HG03159 (cell line): Measurements from ENCODE around the gene CLIP2.
"Not testable (repeated sequence)": the region's sequence is repeated elsewhere in the genome, so short reads cannot be mapped to it uniquely, and the experiment has no call there.

Source experiments
- ATAC-seq: cut with Tn5 transposase; IDR thresholded peaks from one replicate; pipeline ENCODE4 v1.9.1; 2021; ENCODE audit warnings: mild to moderate bottlenecking, moderate library complexity; ENCODE audit not compliant: unreplicated experiment

The CLIP2 gene

DNA sequence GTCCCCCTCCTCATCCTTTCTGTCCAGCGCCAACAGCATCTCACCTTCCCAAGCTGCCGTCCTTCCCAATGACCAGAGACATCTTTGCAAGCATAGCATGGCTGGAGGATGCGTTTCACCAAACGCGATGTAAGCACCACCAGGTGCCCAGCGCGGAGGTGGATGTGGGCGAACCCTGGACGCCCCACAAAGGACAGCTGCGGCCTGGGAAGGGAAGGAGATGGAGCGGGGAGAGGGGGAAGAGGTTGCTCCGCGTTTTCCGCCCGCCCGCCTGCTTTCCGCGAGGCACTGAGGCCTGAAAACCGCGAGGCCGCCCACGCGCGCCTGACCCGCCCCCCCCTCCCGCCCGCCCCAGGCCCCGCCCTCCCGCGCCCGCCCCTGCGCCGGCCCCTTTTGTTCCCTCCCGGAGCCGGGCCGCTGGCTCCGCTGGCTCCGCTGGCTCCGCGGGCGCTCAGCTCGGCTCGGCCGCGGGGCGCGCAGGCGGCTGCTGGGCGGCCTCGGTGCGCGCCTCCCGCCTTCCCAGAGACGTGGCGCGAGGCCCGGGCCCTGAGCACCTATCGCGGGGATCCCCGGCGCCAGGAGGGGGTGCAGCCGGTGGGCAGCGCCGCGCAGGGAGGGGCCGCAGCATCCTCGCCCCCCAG lies at the start of gene CLIP2:
CLIP2 (plus strand) TSS at position 390 of the 641 bp plus-strand sequence. CDS start 28,140 bp downstream, outside the sequence.
- ATAC-seq: no peak

GRCh38 chr7:74240482-74240881 lies 48.7 kb upstream of the CLIP2 start:
- ATAC-seq: no peak

DNA sequence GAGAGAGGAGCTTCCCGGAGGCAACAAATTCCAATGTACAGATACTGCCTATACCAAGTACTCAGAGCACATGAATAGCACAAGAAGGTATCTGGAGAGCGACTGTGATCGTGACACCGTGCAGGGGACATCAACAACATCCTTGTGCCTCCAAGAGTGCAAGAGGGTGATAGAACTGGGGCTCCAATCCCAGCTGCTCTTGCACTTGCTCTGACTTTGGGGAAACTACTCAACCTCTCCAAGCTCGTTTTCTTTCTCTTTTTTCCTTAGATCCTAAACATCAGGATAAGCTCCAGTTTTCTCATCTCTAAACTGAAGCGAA lies 47.1 kb upstream of the CLIP2 start:
- no peak for ATAC-seq

DNA sequence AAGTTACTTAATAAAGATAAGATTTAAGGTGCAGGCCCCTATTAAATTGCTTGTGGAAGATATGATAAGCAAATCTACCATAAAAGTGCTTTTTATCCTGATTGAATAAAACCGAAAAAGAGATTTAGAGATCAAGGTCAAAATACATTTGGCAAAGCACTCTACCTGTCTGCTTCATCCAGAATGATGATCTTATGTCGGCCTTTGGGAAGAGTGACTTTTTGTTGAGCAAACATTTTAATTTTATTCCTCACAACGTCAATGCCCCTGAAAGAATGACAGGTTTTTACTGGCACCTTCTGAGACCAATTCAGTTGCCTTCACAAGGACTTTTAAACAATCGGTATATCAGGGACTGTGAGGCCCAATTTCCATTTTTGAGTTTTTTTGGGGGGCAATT lies 42.7 kb upstream of the CLIP2 start:
- ATAC-seq: no peak

GRCh38 chr7:74248156-74248555 lies 41.1 kb upstream of the CLIP2 start:
- ATAC-seq: no peak

DNA sequence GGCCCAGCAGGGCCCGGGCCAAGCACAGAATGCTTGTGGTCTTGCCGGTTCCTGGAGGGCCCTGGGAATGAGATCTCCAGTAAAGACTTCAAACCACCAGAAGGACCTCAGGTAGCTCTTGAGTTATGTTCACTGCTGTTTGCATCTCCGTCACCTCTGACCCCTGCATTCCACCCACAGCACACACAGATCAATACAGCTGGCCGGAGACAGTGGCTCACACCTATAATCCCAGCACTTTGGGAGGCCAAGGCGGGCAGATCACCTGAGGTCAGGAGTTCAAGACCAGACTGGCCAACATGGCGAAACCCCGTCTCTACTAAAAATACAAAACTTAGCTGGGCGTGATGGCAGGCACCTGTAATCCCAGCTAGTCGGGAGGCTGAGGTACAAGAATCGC lies 40.1 kb upstream of the CLIP2 start:
- ATAC-seq: not testable (repeated sequence)

DNA sequence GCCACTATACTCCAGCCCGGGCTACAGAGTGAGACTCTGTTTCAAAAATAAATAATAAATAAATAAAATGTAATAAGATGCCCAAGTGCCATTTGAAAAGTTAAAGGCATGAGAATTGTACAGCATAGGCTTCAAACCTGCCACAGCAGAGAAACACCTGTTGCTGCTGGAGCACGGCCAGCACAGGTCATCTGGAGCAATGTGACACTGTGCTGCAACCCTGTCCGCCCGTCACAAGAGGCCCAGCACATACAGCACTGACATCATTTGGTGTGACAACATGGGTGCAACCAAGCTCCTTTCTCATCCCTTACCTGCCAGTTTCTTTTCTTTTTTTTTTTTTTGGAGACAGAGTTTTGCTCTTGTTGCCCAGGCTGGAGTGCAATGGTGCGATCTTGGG lies 36.3 kb upstream of the CLIP2 start:
- ATAC-seq: no peak

GRCh38 chr7:74253331-74253730 lies 35.9 kb upstream of the CLIP2 start:
- no peak for ATAC-seq

DNA sequence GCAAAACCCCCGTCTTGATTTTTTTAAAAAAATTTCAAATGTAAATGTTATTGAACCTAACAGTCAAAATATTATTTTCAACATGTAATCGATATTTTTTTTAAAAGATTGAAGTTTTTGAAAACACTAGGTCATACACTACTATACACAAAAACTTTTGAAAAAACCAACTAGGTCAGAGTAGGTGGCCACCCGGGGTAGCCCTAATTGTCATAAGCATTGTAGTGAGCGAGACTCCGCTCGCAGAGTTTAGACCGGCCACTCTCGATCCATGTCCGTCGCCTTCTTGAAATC lies 35.4 kb upstream of the CLIP2 start:
- peak; percentile 7 for ATAC-seq

DNA sequence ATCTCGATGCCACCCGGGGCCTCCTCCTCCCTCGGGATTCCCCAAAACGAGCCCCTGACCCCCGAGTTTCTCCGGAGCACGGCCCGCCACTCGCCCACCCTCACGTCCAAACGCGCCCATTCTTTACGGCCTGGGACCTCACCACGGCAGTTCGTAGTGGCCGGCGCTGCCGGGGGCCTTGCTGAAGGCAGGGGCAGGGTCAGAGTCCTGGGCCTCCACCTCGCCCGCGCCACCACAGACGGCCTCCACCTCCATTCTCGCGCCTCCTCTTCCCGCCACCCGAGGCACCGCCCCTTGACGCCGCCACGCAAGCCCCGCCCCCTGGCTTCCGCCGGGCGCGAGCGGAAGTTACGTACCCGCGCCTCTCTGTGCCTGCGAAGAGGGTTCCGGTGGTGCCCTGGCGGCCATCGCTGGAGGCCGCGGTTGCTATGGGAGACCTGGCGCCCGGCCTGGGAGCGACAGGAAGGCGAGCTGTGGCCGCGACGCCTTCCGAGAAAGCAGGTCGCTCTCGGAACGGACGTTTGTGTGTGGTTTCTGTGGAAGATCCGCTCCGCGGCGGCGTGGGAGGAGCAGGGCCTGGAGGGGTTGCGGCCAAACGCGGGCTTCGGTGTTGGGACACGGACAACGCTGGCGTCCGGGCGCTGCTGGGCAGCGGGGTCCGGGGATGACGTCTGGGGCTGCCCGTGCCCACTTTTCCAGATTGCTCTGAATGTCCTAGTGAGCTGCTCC lies 34.9 kb upstream of the CLIP2 start, which contains the start of gene RFC2:
RFC2 (minus strand) TSS at position 271 of the 729 bp plus-strand sequence; CDS start at position 255, 16 bp downstream.
- ATAC-seq: peak; percentile 91

- ATAC-seq: no peak
Measured at GRCh38 chr7:74254858-74255379, 34.3 kb upstream of the CLIP2 start.

DNA sequence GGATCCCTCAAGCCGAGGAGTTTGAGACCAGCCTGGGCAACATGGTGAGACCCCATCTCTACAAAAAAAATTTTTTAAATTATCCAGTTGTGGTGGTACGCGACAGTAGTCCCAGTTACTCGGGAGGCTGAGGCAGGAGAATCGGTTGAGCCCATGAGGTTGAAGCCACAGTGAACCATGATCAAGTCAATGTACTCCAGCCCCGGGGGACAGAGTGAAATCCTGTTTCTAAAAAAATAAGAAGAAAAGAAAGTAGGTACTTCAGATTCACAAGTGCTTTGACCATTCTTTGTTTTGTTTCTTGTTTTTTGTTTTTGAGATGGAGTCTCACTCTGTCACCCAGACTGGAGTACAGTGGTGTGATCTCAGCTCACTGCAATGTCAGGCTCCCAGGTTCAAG lies 33.7 kb upstream of the CLIP2 start:
- not testable (repeated sequence) for ATAC-seq

GRCh38 chr7:74256491-74257408 lies 32.5 kb upstream of the CLIP2 start:
- ATAC-seq: no peak

DNA sequence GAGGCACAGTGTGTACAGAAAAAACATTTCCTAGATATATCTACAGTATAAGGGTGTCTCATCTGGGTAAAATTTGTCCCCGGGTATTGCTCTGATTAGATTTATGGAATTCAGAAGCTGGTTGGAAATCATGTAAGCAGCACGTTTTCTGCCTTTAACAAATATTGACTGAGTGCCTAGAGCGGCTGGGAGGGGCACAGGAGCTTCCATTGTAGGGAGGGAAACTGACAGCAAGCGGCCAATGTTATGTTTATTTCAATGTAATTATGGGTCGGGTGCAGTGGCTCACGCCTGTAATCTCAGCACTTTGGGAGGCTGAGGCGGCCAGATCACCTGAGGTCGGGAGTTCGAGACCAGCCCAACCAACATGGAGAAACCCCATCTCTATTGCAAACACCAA lies 30.6 kb upstream of the CLIP2 start:
- no peak for ATAC-seq

DNA sequence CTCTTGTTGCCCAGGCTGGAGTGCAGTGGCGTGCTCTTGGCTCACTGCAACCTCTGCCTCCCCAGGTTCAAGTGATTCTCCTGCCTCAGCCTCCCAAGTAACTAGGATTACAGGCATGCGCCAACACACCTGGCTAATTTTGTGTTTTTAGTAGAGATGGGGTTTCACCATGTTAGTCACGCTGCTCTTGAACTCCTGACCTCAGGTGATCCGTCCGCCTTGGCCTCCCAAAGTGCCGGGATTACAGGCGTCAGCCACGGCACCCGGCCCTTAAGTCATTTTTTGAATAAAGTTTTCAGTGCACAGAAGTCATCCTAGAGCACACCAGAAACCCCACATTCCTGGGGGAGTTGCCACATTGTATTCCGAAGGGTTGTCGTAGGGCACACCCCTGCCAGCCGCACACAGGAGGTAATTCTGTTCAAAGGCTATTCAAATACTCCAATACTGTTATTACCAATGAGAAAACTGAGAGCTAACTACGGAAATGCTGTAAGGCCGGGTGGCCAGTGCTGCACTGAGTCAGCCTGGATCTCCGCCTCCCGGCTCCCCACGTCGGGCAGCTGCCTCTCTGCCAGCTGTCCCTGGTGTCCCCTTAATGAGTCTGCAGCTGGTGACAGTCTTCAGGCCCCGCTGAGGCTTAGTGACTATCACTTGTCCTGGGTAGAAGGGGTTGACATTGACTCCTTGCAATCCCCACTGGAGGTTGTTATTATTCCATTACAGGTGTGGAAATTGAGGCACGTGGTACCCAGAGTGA lies 26.4 kb upstream of the CLIP2 start:
- ATAC-seq: no peak

DNA sequence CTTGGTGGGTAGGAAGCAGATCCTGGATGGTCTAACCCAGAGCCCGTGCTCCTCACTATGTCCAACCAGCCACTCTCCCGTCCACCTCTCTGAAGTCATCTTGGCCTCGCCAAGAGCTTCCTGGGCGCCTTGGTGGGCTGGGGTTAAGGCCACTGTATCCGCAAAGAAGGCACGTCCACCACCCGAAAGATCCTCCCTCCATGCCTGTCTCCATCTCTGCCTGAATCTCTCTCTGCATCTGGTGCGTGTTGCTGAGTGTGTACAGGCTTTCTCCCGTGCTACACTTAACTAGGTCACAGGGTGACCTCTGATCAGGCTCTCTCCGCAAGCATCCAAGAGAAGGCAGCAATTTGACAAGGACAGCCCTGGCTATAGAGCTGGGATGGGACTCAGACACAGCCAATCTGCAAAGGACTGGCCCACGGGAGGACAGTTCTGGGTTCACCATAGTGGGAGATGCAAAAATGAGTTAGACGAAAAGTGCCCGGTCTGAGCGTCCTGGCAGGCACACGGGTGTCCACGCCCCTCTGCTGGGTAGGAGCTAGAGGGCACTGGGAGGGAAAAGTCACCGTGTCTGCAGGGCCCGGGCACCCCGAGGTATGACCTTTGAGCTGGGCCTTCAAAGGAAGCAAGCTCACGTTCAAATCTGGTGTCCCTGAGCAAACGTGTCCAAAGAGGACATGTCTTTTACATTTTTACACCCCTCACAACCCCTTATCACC lies 25.6 kb upstream of the CLIP2 start:
- ATAC-seq: no peak

GRCh38 chr7:74266191-74266963 lies 22.8 kb upstream of the CLIP2 start:
- ATAC-seq: no peak

DNA sequence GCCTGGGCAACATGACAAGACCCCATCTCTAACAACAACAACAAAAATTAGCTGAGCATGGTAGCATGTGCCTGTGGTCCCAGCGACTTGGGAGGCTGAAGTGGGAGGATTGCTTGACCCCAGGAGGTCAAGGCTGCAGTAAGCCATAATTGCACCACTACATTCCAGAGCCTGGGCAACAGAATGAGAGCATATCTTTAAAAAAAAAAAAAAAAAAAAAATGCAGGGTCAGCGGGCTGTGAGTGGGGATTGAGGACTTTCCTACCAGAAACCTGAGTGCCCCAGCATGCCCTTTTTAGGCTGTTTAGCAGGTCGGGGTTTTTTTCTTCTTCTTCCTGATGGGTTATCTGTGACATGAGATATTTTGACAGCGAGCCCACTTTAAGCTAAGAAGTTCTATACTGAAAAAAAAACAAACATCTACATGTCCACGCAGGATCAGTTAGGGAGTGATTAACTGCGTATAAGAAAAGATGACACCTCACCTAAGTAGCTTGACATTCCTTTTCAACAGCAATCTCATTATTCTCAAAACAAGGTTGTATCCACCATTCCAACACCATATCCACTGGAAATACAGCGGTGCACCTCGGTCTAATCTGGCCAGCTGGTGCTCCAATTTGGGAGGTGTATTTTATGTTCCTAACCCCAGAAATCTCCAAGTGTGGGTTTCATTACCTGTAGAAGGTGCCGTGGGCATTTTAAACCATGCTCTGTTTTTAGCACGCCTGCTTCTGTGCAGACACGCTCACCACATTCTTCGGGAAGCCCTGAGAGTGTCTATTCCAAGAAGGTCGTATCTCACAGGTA lies 21.2 kb upstream of the CLIP2 start:
- no peak for ATAC-seq
